HepG2 (cell line): ENCODE data around the gene UBC. TPM values are rescaled to one million over a fixed set of nuclear protein-coding genes. Genes with fewer than 3 reads are reported as not detected.
A peak's percentile ranks its signal among the peaks of the same experiment; 100 is the strongest.

Experiments used
- DNMT1 ChIP-seq: sonication (generic); formaldehyde crosslinking; IDR thresholded peaks from 2 replicates; pipeline ENCODE4 v1.5.1; 2020; ENCODE audit warnings: mild to moderate bottlenecking, missing genetic modification reagents
- ELF4 ChIP-seq: sonication (generic); formaldehyde crosslinking; IDR thresholded peaks from 2 replicates; pipeline ENCODE4 v1.5.0; 2020; ENCODE audit warnings: missing genetic modification reagents, mild to moderate bottlenecking, moderate library complexity, borderline replicate concordance
- HMGXB3 ChIP-seq: sonication (generic); formaldehyde crosslinking; IDR thresholded peaks from 2 replicates; pipeline ENCODE4 v1.4.0; 2020; ENCODE audit warnings: missing genetic modification reagents, borderline replicate concordance
- IKZF4 ChIP-seq: sonication (generic); formaldehyde crosslinking; IDR thresholded peaks from 2 replicates; pipeline ENCODE4 v1.5.1; 2020; ENCODE audit warnings: borderline replicate concordance, mild to moderate bottlenecking, low read depth, missing genetic modification reagents; ENCODE audit errors: not compliant biosample characterization
- IRF2 ChIP-seq: IDR thresholded peaks from 2 replicates; pipeline ENCODE4 v1.6.1; 2018; ENCODE audit warnings: missing genetic modification reagents, missing compliant biosample characterization
- KDM5B ChIP-seq: sonication (generic); formaldehyde crosslinking; IDR thresholded peaks from 2 replicates; pipeline ENCODE4 v1.4.0; 2020; ENCODE audit warnings: missing genetic modification reagents, mild to moderate bottlenecking, borderline replicate concordance
- KLF13 ChIP-seq: sonication (generic); formaldehyde crosslinking; IDR thresholded peaks from 2 replicates; pipeline ENCODE4 v1.4.0; 2020; ENCODE audit warnings: mild to moderate bottlenecking, missing genetic modification reagents
- KLF15 ChIP-seq: sonication (generic); formaldehyde crosslinking; IDR thresholded peaks from 2 replicates; pipeline ENCODE4 v1.8.1; 2023; ENCODE audit warnings: borderline replicate concordance, mild to moderate bottlenecking, inconsistent platforms, missing genetic modification reagents, mixed read lengths
- MAX ChIP-seq: IDR thresholded peaks from 2 replicates; pipeline ENCODE4 v1.6.1; 2012; ENCODE audit warnings: inconsistent platforms
- PATZ1 ChIP-seq: sonication (generic); formaldehyde crosslinking; IDR thresholded peaks from 2 replicates; pipeline ENCODE4 v1.4.0; 2020; ENCODE audit warnings: missing genetic modification reagents
- SMAD3 ChIP-seq: sonication (generic); formaldehyde crosslinking; IDR thresholded peaks from 2 replicates; pipeline ENCODE4 v1.4.0; 2020; ENCODE audit warnings: missing genetic modification reagents
- SRSF4 ChIP-seq: fragments of 200-400 bp; formaldehyde crosslinking; IDR thresholded peaks from one replicate; pipeline ENCODE4 v1.6.1; 2018; ENCODE audit warnings: mild to moderate bottlenecking, low read depth, low read length, moderate library complexity; ENCODE audit not compliant: poor library complexity, severe bottlenecking
- SSRP1 ChIP-seq: IDR thresholded peaks from 2 replicates; pipeline ENCODE4 v1.6.1; 2016; ENCODE audit warnings: control low read depth
- ZBTB14 ChIP-seq: sonication (generic); formaldehyde crosslinking; IDR thresholded peaks from 2 replicates; pipeline ENCODE4 v1.4.0; 2020; ENCODE audit warnings: missing genetic modification reagents
- ZHX1 ChIP-seq: sonication (generic); formaldehyde crosslinking; IDR thresholded peaks from 2 replicates; pipeline ENCODE4 v1.8.1; 2022; ENCODE audit warnings: low read depth, mild to moderate bottlenecking, missing genetic modification reagents
- ZNF234 ChIP-seq: sonication (generic); formaldehyde crosslinking; conservative IDR thresholded peaks from 2 replicates; pipeline ENCODE4 v1.5.1; 2020; ENCODE audit warnings: mild to moderate bottlenecking, missing genetic modification reagents
- ZNF350 ChIP-seq: sonication (generic); formaldehyde crosslinking; IDR thresholded peaks from 2 replicates; pipeline ENCODE4 v1.4.0; 2020; ENCODE audit warnings: mild to moderate bottlenecking, low read depth, missing genetic modification reagents, borderline replicate concordance
- ZNF629 ChIP-seq: sonication (generic); formaldehyde crosslinking; conservative IDR thresholded peaks from 2 replicates; pipeline ENCODE4 v1.5.0; 2020; ENCODE audit warnings: missing genetic modification reagents
- polyA plus RNA-seq, 8 experiments: library from polyadenylated mRNA; depleted of rRNA in 3 of 8; stranded (reverse) in 7 of 8; unstranded in 1 of 8; fragments of >200 nt; fragmentation: Illumina TruSeq in 4 of 8; extraction: Trizol in 4 of 8; gene quantifications; 2 replicates each; pipeline versions ENCODE4 v1.2.1 to v1.2.3, GENCODE V29; 2011 to 2016; ENCODE audit warnings: low read depth in 4 of 8, missing spikeins in 1 of 8, mixed read lengths in 1 of 8; ENCODE audit not compliant: insufficient read depth in 1 of 8
- total RNA-seq, 5 experiments: library from RNA; depleted of rRNA; stranded (reverse); fragments of >200 nt; fragmentation: Illumina TruSeq; extraction: Trizol; gene quantifications; 2 replicates each; pipeline ENCODE4 v1.2.3, GENCODE V29; 2016; ENCODE audit warnings: low read depth in 1 of 5

Gene UBC
- total and polyA plus RNA-seq, 2 of the 13 experiments (the other 11 are each of a cell fraction or from before 2014, with no cell fraction given): 805 to 1,432 TPM

GRCh38 chr12:124939421-124940142, 25.1 kb upstream of the UBC start (continued):
- TF ChIP-seq MAX (peak; percentile 70), ZNF234 (0 out of 2 replicates have a peak, but pooled peaks have one; percentile 74), PATZ1 (CRISPR knock-in tag) (peak; percentile 37; the same call in 1 of the 2 replicates), ZNF629 (CRISPR knock-in tag) (peak; percentile 68), SMAD3 (CRISPR knock-in tag) (peak; percentile 53; the same call in 1 of the 2 replicates), IRF2 (CRISPR knock-in tag) (peak; percentile 6; the same call in 1 of the 2 replicates), ZBTB14 (CRISPR knock-in tag) (no peak), ZNF350 (peak; percentile 95), KLF15 (peak; percentile 18; the same call in 1 of the 2 replicates), HMGXB3 (CRISPR knock-in tag) (peak; percentile 16; the same call in 1 of the 2 replicates), KLF13 (no peak), SRSF4 (no peak), KDM5B (CRISPR knock-in tag) (peak; percentile 80), ELF4 (CRISPR knock-in tag) (no peak), SSRP1 (CRISPR knock-in tag) (peak; percentile 100), DNMT1 (no peak), ZHX1 (CRISPR knock-in tag) (peak; percentile 24; the same call in 1 of the 2 replicates), IKZF4 (CRISPR knock-in tag) (peak; percentile 21)
